ENCODE results near the gene TMEM242.

Gene TMEM242

DNA sequence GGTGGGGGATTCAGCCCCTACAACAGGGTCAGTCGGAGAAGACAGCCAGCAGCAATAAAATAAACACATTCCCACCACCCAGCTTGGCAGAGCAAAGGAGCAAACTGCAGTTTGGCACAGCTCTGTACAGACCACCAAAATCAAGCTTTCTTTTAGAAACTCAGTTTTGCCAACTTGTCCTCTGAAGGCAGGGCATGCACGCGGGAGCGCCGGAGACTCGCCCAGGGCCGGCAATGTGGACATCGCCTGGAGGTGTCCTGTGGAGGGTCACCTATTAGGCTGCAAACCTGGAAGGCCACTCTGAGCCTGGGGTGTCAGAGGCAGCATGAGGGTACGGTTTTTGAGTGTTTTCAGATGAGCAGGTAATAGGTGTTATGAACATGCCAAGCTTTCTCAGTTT is 34.7 kb downstream of the TMEM242 start:
- no peak for DNase-seq (ENCODE audit: low spot score)

DNA sequence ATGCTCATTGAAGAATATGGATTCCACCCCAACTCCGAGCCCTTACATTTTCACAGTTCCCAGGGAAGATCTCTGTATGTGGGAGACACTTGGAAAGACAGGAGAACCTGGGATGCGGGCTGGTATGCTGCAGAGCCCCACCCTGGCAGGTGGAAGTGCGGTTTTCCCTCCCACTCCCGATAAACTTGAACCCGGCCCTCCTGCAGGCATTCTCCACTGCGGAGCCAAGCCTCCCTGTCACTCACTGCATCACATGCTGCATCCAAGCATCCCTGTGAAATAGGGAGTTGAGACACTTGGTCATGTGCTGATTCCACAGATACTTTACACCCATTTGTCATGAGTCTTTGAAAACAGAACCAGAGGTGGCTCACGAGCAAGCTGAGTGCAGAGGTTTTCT is 35.4 kb downstream of the TMEM242 start:
- DNase-seq (ENCODE audit: low spot score): no peak

DNA sequence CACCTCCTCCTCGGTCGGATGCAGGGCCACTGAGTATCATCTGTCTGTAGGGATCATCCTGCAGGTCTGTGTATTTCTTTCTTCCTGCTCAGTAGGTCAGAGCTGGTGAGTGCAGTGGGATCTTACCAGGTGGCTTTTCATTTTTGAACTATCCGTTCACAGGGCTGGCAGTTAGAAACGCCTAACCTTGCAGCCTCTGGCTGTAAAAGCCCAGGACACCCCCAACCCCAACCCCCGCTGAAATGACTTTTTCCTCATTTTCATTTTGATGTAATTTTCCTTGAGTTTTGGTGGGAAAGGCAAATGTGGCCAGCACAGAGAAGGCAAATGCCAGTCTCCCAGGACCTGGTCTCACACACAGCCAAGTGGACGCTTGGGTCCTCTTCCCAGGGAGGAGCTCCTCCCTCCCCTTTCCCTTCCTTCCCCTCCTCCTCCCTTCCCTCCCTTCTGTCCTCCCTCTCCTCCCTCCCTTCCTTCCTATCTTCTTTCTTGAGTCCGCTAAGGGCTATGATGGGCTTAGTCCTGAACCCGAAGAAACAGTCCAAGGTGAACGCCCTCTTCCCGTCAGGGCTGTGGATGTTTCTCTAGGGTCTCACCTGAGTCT is 36.0 kb downstream of the TMEM242 start:
- DNase-seq (ENCODE audit: low spot score): no peak

DNA sequence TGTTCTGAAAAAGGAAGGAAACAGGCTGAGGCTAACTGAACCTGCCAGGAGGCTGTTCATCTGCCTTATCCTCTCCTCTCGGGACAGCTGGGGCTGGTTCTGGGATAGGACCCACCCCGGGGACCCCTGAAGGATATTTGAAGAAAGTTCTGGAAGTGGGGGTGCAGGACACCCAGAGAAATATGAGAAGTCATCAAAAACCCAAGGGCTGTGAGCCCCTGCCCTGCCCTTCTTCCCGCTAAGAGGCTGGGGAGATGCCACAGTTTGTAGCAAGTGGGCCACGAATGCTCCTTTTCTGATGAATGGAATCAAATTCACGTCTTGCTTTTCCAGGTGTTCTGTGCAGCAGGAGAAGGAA is 37.9 kb downstream of the TMEM242 start:
- no peak for DNase-seq (ENCODE audit: low spot score)

DNA sequence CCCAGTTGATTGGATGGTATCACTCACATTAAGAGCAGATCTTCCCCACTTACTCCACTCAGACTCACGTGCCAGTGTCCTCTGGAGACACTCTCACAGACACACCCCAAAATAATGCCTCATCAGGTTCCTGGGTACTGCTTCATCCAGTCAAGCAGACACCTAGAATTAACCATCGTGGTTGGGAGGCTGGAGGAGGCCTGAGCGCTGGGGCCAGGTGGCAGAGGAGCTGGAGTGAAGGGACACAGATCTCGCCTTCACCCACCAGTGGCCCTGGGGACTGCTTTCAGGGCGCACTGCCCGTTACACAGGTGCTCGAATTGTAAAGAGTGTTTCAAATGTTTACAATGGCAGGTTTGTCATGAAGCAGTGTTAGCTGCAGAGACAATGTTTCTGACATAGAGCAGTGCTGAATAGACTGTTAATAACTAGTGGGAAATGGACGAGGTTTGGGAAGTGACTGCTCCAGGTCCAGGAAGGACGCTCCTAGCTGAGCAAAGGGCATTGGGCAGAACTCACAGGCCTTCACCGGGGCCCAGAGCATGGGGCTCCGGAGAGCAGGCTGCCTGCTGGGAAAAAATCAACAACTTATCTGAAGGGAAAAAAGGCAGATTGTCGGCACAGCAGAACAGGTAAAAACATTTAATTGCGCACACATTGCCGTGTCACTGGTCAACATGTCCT is 38.4 kb downstream of the TMEM242 start:
- DNase-seq (ENCODE audit: low spot score): no peak

DNA sequence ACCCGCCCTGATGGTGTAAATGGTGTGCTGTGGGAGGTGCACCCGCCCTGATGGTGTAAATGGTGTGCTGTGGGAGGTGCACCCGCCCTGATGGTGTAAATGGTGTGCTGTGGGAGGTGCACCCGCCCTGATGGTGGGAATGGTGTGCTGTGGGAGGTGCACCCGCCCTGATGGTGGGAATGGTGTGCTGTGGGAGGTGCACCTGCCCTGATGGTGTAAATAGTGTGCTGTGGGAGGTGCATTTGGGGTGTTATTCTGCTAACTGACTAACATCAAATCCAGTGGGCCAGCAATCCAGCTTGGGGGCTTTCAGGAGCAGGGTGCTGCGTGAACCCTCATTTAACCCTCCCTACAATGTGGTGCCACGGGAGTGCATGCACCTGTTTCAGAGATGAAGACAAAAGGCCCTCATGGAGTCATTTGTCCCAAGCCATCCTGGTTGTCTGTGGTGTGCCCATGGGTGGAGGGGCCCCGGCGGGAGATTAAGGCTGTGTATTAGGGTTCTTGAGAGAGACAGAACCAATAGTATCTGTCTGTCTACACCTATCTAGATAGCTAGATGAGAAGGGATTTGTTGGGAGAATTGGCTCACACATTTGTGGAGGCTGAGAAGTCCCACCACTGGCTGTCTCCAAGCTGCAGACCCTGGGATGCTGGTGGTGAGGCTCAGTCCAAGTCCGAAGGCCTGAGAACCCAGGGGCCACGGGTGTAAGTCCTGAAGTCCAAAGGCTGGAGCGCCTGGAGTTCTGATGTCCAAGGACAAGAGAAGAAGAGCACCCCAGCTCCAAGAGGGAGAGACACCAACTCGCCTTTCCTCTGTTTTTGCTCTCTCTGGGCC is 39.2 kb downstream of the TMEM242 start:
- no peak for DNase-seq (ENCODE audit: low spot score)

DNA sequence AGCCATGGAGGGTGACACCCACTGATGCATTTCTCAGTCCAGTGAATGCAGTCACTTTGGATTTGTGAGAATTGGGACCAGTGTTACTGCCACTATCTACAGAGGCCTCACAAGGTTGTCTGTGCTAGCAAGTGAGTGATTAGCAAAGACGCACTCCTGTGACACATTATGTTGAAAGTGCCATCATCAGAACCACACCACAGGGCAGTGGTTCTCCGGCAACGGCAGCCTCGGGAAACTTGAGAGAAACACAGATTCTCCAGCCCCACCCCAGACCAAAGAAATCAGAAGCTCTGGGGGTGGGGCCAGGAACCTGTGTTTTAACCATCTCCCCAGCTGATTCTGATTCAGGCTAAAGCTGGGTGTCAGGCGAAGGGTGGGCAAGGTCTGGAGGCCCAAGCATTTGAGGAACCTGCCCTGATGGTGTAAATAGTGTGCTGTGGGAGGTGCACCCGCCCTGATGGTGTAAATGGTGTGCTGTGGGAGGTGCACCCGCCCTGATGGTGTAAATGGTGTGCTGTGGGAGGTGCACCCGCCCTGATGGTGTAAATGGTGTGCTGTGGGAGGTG is 39.9 kb downstream of the TMEM242 start:
- no peak for DNase-seq (ENCODE audit: low spot score)

DNA sequence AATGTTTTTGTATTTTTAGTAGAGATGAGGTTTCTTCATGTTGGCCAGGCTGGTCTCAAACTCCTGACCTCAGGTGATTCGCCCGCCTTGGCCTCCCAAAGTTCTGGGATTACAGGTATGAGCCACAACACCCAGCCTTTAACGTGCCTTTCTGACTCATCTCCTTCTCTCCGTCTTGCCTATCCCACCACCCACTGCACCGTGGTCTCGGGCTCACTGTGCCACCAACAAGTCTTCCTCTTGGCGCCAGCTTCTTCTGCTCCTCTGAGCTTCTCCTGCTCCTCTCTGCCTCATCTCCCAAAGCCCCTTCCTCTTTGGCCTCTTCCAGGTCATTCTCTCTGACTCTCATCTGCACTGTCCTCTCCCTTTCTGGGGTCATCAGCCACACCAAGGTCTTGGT is 41.0 kb downstream of the TMEM242 start:
- no peak for DNase-seq (ENCODE audit: low spot score)

DNA sequence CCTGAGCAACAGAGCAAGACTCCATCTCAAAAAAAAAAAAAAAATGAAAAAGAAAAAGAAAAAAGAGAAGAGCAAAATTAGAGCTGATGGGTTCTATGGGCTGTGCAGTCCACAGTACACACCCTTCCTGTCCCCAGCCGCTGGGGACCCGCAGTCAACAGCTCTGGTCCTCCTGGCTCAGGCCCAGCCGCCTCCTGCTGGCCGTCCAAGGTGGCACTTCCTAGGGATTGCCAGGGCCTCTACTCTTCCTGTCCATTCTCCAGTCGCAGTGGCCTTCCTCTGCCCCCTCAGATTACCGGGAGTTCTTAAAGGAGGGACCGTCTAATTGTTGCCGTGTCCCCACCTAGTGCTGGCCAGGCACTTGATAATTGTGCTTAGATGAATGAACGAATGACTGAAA is 41.7 kb downstream of the TMEM242 start:
- DNase-seq (ENCODE audit: low spot score): no peak

DNA sequence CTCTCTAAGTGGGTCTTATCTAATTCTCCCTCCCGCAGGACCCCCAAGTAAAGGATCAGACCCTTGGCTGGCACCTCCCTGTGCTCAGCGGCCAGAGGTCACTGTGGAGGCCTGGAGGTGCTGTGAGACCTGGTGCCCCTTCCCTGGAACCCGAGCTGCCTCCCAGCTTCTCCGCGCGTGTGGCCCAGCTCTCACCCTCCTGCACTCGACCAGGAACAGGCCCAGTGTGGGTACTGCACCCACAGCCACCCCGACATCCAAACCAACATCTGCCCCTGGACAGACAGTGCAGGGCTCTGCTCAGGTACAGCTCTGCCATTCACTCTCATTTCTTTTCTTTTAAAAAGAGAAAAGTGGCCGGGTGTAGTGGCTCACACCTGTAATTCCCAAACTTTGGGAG is 42.4 kb downstream of the TMEM242 start:
- no peak for DNase-seq (ENCODE audit: low spot score)

DNA sequence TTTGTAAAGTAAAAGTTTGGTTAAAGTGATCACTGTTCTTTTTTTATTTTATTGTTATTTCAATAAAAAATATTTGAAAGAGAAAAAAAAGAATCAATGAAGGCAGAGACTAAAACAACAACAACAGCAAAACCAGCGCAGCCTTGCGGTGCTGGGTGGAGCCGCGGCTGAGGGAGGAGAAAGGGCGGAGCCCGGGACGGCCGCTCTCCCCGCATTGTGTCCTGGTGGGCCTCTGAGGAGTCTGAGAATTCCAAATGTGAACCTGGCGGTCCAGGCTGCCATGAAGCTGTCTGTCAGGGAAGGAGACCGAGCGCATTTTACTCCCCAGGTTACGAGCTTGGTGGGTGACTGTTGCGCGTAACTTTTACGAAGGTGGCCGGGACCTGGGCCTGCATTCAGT is 43.2 kb downstream of the TMEM242 start:
- DNase-seq (ENCODE audit: low spot score): no peak

DNA sequence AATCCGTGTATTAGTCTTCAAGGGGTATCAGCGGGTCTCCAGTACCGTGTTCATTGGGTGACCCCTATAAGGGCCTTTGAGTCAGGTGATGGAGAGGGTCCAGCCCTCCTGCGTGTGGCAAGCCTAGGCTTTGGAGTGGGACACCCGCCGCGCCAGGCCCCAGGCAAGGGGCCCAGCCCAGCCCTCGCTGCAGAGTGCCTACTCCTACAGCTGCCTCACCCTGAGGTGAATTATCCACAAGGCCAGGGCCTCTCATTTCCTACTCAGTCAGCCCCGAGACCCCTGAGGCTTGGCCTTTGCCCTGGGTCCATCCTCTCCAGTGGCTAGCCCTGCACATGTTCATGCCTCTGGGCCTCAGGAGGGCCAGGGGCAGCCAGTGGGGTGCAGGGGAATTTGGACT is 45.1 kb downstream of the TMEM242 start:
- no peak for DNase-seq (ENCODE audit: low spot score)

DNA sequence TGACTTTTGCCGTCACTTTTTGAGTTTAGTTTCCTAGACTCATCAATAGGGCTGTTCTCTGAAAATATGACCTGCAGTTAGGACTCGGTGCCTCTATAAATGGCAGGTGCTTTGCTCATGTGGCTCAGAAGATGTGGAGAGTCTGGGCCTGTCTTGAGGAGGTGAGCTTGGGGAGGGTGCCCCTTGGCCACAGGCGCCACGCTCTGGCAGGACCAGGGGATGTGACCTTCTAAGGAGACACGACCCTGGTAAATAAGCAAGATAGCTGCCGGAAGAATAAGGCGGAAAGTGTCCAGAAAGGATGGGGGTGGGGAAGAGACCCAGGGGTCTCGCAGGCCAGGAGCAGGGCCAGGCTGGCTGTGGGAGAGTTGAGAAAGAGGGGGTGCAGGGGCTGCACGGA is 46.6 kb downstream of the TMEM242 start:
- no peak for DNase-seq (ENCODE audit: low spot score)

DNA sequence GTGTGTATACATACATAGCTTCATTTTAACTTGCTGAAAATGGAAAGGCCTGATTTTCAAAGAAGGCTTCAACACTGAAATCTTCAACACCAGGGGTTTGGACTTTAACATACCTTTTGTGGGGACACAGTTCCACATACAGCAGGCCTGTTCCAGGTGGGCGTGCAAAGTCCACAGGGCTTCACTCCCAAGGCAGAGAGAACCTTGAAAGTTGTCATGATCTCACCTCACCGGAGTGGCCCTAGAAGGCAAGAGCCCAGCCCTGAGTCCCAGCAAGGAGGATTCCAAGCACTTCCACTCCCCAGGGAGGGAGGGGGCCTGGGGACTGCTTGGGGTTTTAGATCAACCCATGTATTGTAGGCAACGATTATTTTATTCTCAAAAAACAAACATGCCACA is 47.2 kb downstream of the TMEM242 start:
- DNase-seq (ENCODE audit: low spot score): no peak

DNA sequence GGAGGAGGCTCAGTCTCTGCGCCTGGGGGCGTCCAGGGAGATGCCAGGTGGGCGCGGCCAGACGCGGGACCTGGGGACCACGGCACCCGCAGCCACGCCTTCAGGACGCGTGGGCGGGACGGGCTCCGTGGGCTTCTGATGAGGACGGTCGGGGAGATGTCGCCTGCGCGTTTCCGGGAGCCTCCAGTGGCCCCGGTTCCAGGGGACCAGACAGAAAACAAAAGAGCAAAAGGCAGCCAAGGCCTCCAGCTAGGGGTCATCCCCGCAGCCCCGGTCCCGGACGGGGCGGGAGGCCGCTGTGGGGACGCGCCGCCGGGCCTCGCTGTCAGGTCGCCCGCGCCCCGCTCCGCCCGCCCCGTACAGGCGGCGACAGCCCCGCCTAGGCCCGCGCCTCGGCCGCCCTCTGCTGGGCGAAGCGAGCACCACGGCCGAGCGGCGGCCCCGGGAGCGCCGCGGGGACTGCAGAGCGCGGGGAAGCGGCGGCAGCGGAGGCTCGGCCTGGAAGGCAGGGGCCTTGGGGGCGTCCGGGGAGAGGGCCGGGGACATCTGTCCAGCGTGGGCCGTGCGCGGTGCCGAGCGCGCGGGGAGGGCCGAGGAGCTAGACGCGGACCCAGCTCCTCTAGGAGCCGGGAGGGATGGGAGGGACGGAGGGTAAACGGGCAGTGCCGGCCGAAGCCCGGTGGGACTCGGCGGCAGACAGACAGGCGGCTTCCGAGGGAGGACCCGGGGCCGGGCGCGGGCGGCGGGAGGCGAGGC is 48.7 kb downstream of the TMEM242 start:
- peak; percentile 58 for DNase-seq (ENCODE audit: low spot score)

DNA sequence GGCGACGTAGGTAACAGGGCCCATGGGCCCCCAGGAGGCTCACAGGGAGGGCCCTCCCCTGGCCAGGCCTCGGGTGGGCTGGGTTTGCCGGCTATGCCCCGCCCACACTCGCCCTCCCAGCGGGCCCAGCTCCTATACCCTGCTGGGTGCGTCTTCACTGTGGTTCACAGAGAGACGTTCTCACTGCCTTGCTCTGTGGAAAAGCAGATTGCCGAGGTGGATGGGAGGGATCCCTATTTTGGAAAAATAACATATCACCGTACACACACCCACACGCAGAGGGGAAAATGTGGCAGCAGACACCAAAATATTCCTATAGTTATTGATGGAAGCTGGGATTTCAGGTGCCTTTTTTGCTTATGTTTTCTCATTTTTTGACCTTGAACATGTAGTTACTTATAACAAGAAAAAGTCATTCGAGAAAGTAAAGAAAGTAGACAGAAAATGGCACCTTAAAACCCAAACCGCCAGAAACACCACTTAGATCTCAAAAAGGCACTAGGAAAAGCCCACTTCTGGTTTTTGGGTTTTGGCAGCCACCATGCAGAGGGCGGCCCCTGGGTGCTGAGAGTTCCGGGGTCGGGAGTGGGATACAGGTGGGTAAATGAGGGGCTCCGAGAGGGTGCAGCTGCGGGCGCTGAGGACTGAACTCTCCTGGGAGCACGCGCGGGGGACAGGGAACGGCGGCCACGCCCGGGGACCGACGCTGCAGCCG is 49.4 kb downstream of the TMEM242 start:
- no peak for DNase-seq (ENCODE audit: low spot score)

DNA sequence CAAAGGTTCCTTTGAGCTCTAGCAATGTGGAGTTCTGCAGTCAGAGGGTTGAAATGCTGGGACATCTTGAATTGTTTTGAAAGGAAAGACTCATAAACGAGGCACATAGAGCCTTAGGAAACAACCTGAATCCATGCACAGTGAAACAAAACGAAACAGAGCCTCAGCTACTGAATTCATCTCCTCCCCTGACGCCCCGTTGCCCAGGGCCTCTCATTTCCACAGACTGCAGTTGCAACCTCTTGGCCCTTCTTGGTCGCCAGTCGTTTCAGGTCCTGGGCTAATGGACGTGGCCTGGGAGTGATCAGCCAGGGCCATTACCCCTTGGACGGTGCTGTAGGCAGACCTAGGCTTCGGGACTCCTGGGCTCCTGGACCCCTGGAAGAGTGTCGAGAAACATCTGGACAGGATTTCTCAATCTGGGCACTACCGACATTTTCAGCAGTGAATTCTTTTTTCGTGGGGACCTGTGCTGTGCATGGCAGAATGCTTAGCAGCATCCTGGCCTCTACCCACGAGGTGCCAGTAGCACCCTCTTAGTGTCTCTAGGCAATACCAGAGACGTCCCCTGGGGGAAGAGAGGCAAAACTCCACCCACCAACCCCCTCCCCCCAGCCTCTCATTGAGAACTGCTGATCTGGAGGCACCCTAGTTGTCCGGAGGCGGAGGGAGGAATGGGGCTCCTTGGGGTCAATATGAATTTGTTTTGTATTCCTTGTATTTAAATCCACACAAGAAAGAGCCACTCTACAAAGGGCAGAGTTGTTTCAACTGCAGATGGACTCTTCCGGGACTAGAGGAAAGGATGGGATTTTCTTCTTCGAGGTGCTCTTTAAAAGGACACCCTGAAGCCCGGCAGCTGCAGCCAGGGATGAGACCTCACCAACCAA is 50.2 kb downstream of the TMEM242 start:
- no peak for DNase-seq (ENCODE audit: low spot score)

DNA sequence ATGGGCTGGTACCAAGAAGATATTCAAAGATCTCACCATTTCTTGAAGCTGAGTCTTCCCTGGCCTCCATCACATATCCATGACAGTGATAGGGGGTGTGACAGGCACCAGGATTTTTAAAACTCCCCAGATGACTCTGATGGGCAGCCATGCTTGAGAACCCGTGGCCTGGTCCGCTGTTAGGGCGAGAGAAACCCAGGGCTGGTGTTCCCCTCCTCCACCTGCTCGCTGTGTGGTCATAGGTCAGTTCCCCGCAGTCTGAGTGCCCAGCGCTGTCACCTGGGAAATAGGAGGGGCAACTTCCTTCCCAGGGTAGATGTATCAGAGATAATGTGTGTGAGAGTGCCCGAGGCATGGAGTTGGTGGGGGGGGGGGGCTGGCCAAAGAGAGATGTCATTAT is 50.9 kb downstream of the TMEM242 start:
- DNase-seq (ENCODE audit: low spot score): no peak

DNA sequence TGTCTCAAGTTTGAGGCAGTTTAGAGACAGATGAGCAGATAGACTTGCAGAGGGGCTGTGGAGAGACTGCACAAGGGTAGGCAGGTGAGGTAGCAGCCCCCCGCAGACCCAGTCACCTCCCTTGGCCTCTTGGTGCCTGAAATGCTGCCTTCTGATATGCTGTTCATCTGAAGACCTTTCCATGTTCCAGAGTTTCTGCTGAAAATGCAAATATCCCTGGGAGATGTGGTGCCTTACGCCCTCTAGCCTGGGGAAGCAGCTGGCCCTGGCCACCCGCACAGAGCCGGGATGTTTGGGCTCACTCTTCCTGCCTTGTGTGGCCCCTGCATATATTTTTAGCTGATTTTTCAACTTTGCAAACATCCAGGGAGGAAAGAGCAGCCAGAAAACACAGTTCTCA is 51.4 kb downstream of the TMEM242 start:
- no peak for DNase-seq (ENCODE audit: low spot score)

DNA sequence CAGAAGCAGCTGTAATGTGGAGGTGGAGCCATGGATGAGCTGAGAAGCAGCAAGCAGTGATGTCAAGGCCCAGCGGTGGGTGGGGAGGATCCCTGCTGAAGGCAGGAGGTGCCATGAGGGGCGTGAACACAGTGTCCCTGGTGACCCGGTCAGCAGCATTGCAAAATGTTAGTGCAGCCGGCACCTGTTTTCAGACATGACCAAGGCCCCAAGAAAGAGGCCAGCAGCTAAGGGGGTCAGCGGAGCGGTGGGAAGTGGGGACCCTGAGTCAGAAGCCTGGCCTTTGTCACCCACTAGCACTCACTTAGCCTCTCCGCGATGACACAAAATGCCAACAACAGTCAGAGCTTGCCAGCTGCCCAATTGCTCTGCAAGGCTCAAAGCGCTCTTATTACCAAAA is 51.9 kb downstream of the TMEM242 start:
- no peak for DNase-seq (ENCODE audit: low spot score)

DNA sequence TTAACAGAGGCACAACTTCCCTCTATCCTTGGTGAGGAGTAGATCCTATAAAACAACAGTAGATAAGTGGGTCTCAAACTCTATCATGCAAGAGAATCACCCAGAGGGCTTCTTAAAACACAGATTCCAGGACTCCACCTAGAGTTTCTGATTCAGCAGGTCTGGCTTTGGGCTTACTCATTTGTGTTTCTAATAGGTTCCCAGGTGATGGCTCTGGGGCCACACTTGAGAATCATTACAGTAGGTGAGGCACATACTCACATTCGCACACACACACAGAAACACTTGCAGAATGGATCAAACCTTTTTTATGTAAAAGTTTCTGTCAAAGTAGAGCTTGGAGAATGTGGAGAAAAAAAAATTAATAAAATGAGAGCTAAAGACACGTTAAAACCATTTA is 52.4 kb downstream of the TMEM242 start:
- no peak for DNase-seq (ENCODE audit: low spot score)

Data from cerebellar cortex (tissue), 1 donor.